Measurements from ENCODE around the gene MAFG.

- TF ChIP-seq CTCF (conservative IDR thresholded peaks at IDR 0.05; ENCODE audit: low read depth in 2 of 2), result peak; percentile 40 to 81
- no peak for TF ChIP-seq EZH2 (IDR thresholded peaks at IDR 0.05; ENCODE audit: low read depth, unreplicated experiment)
- TF ChIP-seq CREB1 (CRISPR knock-in tag; IDR thresholded peaks at IDR 0.05; ENCODE audit: low read depth), result no peak
- no peak for TF ChIP-seq STAT1 (IDR thresholded peaks at IDR 0.05; ENCODE audit: unreplicated experiment)
- TF ChIP-seq NANOG (IDR thresholded peaks at IDR 0.05; ENCODE audit: borderline replicate concordance), result no peak
- TF ChIP-seq JUNB (IDR thresholded peaks at IDR 0.05; ENCODE audit: unreplicated experiment), result no peak
- TF ChIP-seq REST (IDR thresholded peaks at IDR 0.05; ENCODE audit: unreplicated experiment), result no peak
- no peak for TF ChIP-seq ZNF331 (CRISPR knock-in tag; IDR thresholded peaks at IDR 0.05; ENCODE audit: low read depth)
- no peak for TF ChIP-seq POLR2AphosphoS5 (IDR thresholded peaks at IDR 0.05; ENCODE audit: low read depth)
Observed at GRCh38 chr17:81906476-81907218, 20.9 kb downstream of the MAFG start.
